ENCODE data around the gene METTL16. TPM values are rescaled to one million over a fixed set of nuclear protein-coding genes. Genes with fewer than 3 reads are reported as not detected.
"Not testable (repeated sequence)": the region's sequence is repeated elsewhere in the genome, so short reads cannot be mapped to it uniquely, and the experiment has no call there.

Gene METTL16
- total RNA-seq, 1 donor from 2014 or later, result 26.1 TPM

GRCh38 chr17:2503627-2504026 lies 8.1 kb downstream of the METTL16 start:
- no peak for DNase-seq (ENCODE audit: low spot score)

- DNase-seq (ENCODE audit: low spot score), result no peak
These were observed 8.7 kb downstream of the METTL16 start for GRCh38 chr17:2502871-2503580.

GRCh38 chr17:2500446-2500845 lies 11.2 kb downstream of the METTL16 start:
- DNase-seq (ENCODE audit: low spot score), result no peak

- DNase-seq (ENCODE audit: low spot score), result not testable (repeated sequence)
These were observed 22.4 kb downstream of the METTL16 start for GRCh38 chr17:2489286-2489685.

GRCh38 chr17:2487306-2487705 lies 24.4 kb downstream of the METTL16 start:
- no peak for DNase-seq (ENCODE audit: low spot score)

GRCh38 chr17:2486709-2487108 lies 25.0 kb downstream of the METTL16 start:
- not testable (repeated sequence) for DNase-seq (ENCODE audit: low spot score)

GRCh38 chr17:2485970-2486369 lies 25.7 kb downstream of the METTL16 start:
- no peak for DNase-seq (ENCODE audit: low spot score)

- no peak for DNase-seq (ENCODE audit: low spot score)
These were observed 26.1 kb downstream of the METTL16 start for GRCh38 chr17:2485543-2485942.

- no peak for DNase-seq (ENCODE audit: low spot score)
These were observed 26.8 kb downstream of the METTL16 start for GRCh38 chr17:2484876-2485275.

- no peak for DNase-seq (ENCODE audit: low spot score)
These were observed 28.6 kb downstream of the METTL16 start for GRCh38 chr17:2483084-2483483.

GRCh38 chr17:2482218-2482617 lies 29.5 kb downstream of the METTL16 start:
- DNase-seq (ENCODE audit: low spot score), result no peak

- DNase-seq (ENCODE audit: low spot score), result no peak
These were observed 29.9 kb downstream of the METTL16 start for GRCh38 chr17:2481760-2482159.

GRCh38 chr17:2478458-2478857 lies 33.2 kb downstream of the METTL16 start:
- no peak for DNase-seq (ENCODE audit: low spot score)

- no peak for DNase-seq (ENCODE audit: low spot score)
These were observed 36.6 kb downstream of the METTL16 start for GRCh38 chr17:2475056-2475455.

- DNase-seq (ENCODE audit: low spot score), result no peak
These were observed 37.3 kb downstream of the METTL16 start for GRCh38 chr17:2474371-2474770.

- DNase-seq (ENCODE audit: low spot score), result no peak
These were observed 43.4 kb downstream of the METTL16 start for GRCh38 chr17:2468270-2468669.

GRCh38 chr17:2466931-2467330 lies 44.8 kb downstream of the METTL16 start:
- no peak for DNase-seq (ENCODE audit: low spot score)

- no peak for DNase-seq (ENCODE audit: low spot score)
These were observed 49.2 kb downstream of the METTL16 start for GRCh38 chr17:2462481-2462880.

GRCh38 chr17:2459917-2460271 lies 51.8 kb downstream of the METTL16 start:
- DNase-seq (ENCODE audit: low spot score), result no peak

- DNase-seq (ENCODE audit: low spot score), result no peak
These were observed 53.8 kb downstream of the METTL16 start for GRCh38 chr17:2457913-2458312.

- DNase-seq (ENCODE audit: low spot score), result no peak
These were observed 55.2 kb downstream of the METTL16 start for GRCh38 chr17:2456475-2456874.

GRCh38 chr17:2455956-2456355 lies 55.7 kb downstream of the METTL16 start:
- DNase-seq (ENCODE audit: low spot score), result no peak

- DNase-seq (ENCODE audit: low spot score), result no peak
These were observed 57.8 kb downstream of the METTL16 start for GRCh38 chr17:2453866-2454265.

- DNase-seq (ENCODE audit: low spot score), result no peak
These were observed 58.4 kb downstream of the METTL16 start for GRCh38 chr17:2453325-2453724.
